Measurements from ENCODE around the gene SYCE1.

The SYCE1 gene

DNA sequence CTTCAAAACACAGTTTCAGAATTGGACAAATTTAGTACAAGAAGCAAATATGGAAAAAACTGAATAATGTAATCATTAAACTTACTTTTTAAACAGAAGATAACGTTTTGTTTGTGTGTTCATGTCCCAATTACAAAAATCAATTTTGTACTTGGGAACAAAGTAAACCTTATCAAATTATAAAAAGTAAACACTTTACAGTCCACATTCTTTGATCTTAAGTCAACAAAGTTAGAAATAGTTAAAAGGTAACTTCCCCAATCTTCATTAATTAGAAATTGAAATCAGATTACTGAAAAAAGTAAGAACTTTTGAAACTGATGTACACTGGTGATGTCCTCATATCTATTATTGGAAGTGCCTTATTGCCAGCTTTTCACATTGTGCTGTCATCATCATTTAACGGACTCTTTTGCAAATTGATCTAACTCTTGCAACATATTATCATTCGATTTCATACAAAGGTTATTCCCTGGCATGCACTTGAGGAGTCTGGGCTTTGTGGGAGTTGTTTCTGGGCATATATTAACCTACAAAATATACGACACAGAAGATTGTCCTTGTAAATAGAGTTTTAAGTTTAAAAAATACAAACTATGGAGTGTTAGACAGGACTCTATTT, 53.4 kb downstream of the SYCE1 start:
- no peak for DNase-seq (ENCODE audit: low spot score)

DNA sequence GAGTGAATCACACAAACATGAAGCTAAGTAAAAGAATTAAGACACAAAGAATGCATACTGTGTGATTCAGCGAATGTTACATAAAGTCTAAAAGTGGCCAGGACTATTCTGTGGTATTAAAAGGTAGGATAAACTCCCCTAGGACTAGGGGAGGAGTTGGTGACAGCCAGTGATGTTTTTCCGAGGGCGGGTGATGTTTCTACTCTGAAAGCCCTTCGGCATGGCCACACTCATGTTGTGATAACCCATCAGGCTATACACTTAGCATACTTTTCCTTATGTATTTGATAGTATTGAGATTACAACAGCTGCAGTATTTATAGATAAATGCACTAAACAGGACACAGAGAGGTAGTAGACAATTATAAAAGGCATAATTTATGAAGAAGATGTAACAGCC, 54.0 kb downstream of the SYCE1 start:
- no peak for DNase-seq (ENCODE audit: low spot score)

DNA sequence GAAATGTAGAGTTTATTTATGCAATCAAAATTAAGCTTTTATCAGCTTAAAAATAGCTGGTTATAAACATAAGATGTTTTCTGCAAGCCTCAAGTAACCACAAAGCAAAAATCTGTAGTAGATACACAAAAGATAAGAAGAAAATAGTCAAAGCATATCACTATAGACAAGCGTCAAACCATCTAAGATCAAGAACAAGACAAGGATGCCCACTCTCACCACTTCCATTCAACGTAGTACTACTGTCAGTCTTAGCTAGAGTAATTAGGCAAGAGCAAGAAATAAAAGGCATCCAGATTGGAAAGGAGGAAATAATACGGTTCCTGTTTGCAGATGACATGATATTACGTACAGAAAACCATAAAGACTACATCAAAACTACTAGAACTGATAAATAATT, 55.7 kb downstream of the SYCE1 start:
- DNase-seq (ENCODE audit: low spot score) = no peak

All from HuH-7 (cell line).